GM18517 (cell line): Measurements from ENCODE around the gene DGKD.
"Not testable (repeated sequence)": the region's sequence is repeated elsewhere in the genome, so short reads cannot be mapped to it uniquely, and the experiment has no call there.

Experiments
- ATAC-seq: cut with Tn5 transposase; IDR thresholded peaks from one replicate; pipeline ENCODE4 v1.9.1; 2021; ENCODE audit warnings: mild to moderate bottlenecking, moderate library complexity; ENCODE audit not compliant: unreplicated experiment

DGKD gene

DNA sequence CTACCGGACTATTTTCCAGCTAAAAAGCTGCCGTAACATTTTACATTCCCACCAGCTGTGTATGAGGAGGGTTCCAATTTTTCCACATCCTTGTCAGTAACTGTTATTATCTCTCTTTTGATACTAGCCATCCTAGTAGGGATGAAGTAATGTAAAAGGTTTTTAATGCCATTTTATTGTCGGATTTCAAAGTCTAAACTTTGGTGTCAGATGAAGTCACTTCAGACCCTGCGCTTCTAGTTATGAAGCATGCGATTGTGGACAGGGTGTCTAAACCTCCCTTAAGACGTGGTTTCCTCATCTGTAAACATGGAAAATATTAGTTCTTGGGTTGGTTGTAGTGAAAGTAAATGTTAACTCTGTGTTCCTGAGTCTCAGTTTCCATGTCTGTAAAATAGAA lies 4.7 kb downstream of the DGKD start:
- no peak for ATAC-seq

DNA sequence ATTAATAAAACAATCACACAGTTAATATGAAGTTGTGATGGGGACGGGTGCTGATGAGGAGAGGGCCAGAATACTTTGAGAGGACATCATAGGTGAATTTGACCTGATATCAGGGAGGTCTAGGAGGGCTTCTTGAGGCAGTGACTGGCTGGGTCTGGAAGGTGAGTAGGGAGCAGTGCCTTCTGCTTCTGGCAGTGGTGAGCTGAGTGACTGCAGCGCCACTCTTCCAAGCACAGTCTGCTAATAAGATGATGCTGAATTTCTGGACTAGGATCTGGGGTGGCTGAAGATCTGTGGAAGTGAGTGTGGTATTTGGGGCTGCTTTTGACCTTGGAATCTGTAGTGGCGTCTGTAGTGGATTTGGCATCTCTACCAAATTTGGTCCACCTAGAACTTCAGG lies 5.5 kb downstream of the DGKD start:
- ATAC-seq: no peak

DNA sequence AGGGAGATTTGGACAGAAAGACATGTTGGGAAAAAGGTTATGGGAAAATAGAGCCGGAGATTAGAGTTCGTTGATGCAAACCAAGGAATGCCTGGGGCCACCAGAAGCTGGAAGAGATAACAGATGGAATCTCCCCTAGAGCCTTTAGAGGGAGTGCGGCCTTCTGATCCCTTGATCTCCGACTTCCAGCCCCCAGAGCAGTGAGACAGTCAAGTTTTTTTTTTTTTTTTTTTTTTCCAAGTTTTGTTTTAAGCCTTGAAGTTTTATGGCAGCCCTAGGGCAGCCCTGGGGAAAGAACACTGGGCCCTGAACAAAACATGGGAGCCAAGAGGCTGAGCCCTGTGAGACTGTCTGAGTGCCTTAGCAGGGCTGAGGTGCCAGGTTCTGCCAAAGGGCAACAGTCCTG lies 6.5 kb downstream of the DGKD start:
- no peak for ATAC-seq

- no peak for ATAC-seq
Observed at GRCh38 chr2:233361297-233361696, 7.0 kb downstream of the DGKD start.

DNA sequence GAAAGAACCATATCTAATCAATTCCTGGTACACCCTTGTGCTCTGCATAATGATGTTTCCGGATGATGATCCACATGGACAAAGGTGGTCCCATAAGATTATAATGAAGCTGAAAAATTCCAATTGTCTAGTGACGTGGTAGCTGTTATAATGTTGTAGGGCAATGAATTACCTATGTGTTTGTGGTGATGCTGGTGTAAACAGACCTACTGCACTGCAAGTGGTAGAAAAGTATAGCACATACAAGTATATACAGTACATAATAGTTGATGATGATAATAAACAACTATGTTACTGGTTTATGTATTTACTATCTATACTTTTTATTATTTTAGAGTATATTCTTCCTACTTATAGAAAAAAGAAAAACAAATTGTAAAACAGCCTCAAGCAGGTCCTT lies 8.4 kb downstream of the DGKD start:
- no peak for ATAC-seq

DNA sequence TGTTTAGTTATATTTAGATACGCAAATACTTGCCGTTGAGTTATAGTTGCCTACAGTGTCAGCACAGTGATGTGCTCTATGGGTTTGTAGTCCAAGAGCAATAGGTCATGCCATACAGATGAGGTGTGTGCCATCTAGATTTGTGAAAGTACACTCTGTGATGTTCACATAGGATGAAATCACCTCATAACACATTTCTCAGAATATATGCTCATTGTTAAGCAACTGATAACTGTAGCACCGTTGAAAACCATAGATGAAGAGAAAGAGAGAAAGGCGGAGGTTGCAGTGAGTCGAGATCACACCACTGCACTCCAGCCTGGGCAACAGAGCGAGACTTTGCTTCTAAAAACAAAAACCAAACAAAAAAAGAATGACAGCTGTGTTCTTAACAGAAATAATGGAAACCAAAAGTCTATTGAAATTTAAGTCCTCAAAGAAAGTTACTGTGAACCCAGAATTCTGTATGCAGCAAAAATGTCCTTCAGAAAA lies 9.5 kb downstream of the DGKD start:
- ATAC-seq: no peak

DNA sequence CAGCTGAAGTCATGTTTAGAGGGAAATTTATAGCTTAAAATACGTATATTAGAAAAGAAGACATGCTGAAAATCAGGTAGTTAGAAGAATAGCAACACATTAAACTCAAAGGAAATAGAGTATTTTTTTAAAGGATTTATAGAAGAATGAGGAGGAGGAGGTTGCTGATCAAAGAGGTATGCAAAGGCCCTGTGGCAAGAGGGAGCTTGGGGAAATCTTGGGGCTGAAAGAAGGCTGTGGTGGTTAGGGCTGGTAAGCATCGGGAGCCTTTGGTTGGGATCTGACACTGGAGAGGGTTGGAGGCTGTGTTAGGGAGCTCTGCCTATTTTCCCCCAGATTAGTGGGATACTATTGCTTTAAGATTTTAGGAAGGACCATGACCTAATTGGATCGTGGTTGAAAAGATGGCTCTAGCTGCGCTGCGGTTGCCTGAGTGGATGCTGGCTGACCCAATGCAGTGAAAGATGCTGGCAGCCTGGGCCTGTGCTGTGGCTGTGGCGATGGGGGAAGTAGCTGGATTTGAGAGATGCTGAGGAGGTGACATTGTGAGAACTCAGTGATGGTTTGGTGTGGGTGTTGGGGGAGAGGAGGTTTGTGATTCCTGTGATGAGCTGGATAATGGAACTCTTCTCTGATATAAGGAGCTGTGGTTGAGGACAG lies 11.7 kb downstream of the DGKD start:
- ATAC-seq: no peak

DNA sequence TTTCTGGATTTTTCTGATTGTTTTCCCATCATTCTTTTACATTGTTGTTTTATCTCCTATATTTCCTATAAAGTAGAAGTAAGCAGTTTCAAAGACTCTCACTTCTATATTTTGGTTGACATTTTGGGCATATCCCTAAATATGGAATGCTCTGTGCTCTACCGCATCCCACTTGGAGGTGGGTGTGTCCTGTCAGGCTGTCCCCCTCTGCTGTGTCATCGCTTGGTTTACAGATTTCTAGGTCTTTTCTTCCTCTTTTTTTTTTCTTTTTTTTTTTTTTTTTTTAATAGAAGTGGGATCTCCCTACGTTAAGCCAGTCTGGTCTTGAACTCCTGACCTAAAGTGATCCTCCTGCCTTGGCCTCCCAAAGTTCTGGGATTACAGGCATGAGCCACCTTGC lies 13.3 kb downstream of the DGKD start:
- no peak for ATAC-seq

- no peak for ATAC-seq
Observed at GRCh38 chr2:233368756-233369155, 14.5 kb downstream of the DGKD start.

- no peak for ATAC-seq
Observed at GRCh38 chr2:233369462-233369861, 15.2 kb downstream of the DGKD start.

DNA sequence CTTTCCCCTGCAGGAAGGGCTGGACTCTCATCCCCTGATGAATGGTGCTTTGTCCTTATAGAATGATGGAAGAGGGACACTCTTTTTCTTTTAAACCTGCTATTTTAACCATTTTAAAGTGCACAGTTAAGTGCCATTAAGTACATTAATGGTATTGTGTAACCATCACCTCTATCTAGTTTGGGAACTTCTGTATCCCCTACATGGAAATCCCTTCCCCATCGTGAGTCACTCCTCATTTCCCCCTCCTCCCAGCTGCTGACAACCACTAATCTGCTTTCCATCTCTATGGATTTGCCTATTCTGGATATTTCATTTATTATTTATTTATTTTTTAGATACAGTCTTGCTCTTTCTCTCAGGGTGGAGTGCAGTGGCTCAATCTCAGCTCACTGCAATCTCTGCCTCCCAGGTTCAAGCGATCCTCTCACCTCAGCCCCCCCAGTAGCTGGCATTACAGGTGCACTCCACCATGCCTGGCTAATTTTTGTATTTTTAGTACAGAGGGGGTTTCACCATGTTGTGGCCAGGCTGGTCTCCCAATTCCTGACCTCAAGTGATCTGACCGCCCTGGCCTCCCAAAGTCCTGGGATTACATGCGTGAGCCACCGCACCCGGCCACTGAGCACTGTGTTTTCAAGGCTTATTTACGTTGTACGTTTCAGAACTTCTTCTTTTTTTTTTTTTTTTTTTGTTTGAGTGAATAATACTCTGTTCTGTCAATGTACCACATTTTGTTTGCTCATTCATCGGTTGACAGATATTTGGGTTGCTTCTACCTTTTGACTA lies 15.8 kb downstream of the DGKD start:
- no peak for ATAC-seq

DNA sequence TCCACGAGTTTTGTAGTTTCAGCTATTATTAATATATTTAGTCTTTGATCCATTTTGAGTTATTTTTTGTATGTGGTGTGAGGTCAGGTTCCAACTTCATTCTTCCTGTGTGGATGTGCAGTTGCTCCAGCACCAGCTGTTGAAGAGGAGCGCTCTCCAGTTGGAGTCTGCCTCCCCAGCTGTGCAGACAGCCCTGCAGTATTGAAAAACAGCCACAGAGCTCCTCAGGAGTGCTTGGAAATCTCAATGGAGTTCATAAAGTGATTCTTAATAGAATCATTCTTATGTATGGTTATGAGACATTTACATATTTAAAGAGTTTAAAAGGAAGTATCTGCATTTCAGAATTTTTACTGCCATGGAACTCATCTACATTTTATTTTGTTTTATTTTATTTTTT lies 17.3 kb downstream of the DGKD start:
- no peak for ATAC-seq

DNA sequence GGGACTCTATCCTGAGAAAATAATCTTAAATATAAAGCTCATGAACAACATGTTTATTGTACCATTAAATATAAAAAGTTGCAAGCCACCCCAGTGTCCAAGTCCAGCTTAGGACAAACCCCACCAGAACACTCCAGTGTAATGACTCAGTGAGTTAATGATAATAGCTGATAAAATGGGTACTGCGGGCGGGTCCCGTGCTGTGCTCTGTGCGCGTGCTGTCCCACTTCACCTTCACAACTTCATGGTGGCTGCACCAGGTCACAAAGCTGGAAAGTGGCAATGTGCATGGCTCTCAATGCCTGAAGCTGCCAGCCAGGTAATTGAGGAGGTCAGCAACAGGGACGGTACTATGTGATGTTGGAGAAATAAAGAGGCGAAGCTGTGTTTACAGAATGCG lies 18.6 kb downstream of the DGKD start:
- ATAC-seq: no peak

DNA sequence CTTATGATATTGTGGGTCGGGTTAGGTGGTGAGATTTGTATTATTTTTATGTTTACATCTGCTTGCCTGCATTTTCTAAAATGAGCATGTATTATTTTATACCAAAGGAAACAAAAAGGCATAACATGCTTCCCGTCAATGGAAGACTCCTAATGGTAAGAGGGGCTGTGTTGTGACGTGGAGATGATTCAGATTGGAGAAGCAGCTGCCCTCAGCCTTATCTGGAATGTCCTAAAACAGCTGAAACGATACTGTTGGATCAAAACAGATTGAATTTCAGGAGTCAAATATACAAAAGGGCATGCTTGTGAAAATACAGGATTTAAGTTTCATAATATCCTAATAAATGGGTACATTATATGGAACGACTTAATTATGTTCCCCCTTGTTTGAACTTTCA lies 19.0 kb downstream of the DGKD start:
- ATAC-seq: no peak

DNA sequence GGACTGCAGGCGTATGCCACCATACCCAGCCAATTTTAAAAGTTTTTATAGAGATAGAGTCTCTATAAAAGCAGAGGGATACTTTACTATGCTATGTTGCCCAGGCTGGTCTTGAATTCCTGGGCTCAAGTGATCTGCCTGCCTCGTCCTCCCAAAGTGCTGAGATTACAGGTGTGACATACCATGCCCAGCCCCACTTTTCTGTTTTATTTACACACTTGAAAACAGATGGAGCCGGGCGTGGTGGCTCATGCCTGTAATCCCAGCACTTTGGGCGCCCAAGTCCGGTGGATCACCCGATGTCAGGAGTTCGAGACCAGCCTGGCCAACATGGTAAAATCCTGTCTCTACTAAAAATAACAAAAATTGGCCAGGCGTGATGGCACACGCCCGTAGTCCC lies 20.5 kb downstream of the DGKD start:
- not testable (repeated sequence) for ATAC-seq

DNA sequence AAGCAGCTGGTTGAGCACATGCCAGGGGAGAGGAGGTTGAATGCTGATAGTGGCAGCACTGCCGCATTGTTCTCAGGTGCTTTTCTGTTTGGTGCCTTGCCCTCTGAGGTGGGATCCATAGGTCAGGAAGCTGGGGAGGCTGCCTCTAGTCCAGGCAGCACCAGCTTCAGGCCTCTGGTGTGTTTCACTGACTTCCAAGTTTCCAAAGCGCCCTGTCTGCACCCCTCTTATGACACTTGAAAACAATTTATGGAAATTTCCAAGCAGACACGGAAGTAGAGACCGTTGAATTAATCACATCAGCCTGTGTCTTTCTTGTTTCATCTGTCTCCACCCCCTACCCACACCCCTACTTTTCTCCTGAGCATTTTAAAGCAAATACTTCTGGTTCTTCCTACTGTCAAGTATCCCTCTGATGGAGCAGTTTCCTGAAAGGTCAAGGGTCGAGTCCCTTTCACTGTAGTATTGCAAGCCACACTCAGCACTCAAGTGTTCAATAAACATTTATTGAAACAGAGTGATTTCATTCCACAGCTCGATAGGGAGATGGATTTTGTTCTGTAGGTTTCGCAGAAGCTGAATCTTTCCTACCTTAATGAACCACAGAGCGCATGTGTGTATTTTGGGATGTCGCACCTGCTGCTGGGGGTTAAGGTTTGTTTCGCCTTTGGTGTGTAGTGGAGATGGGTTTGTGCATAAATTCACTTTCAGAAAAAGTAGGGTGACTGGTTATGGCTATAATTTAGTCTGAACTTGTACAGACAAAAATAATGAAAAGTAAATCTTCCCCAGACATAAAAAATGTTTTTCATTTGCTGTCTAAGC lies 21.4 kb downstream of the DGKD start:
- ATAC-seq: no peak

- no peak for ATAC-seq
Observed at GRCh38 chr2:233379034-233379433, 24.7 kb downstream of the DGKD start.

DNA sequence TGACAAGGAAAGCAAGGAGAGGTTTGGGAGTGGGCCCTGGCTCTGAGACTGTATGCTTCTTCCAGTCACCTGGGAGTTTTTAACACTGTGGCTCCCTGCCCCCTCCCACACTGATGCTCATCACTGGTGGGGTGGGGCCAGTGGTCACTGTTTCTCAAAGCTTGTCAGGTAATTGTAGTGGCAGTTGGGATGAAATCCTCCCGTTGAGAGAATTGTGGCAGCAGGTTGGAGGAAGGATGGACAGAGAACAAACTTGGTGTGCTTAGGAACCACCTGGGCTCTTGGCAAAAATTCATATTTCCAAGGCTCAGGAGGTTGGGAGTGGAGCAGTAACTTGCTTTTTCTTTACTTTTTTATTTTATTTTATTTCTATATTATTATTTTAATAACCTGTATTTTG lies 25.1 kb downstream of the DGKD start:
- no peak for ATAC-seq

GRCh38 chr2:233380132-233380895 lies 26.0 kb downstream of the DGKD start:
- ATAC-seq: peak; percentile 41

DNA sequence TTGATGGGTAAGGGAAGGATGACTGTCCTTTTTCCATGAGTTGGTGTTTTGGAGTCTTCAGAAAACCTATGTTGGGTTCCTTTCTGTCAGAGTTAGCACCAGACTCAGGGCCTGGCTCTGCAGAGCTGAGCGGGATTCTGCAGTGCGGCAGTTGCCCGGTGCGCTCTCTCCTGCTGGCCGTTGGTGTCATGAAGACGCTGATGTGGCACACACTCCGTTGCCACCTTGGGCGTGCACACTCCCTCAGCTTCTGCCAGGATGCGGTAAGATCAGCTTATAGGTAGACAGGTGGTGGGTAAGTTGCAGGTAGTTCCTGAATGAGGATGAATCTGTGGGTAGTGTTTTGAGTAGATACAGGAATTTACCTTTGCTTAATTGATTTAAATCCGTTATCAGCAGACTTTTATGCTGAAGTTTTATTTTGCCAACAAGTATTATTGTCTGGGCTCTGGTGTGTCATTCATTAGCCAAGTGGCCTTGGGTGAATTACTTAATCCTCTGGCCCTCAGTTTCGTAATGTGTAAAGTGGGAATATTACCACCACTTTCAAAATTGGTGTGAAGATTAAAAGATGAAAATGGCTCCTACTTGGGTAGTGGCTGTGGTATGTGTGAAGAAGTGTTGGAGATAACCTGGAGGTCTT lies 26.8 kb downstream of the DGKD start:
- no peak for ATAC-seq

DNA sequence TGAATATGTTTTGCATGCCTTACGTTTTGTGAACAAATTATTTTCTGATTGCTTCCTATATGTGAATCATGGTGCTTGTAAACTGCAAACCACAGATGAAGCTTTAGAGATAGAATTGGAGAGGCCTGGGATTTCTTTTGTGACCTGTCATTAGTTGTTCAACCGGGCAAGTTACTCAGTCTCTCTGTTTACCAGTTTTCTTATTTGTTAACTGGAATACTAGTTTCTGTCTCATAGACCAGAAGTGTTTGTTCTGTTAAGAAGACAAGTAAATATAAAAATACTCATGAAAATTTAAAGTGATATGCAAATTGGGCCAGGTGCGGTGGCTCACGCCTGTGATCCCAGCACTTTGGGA lies 27.3 kb downstream of the DGKD start:
- no peak for ATAC-seq
